ENCODE results near the gene ACAA1. TPM values are rescaled to one million over a fixed set of nuclear protein-coding genes. Genes with fewer than 3 reads are reported as not detected.
A peak's percentile ranks its signal among the peaks of the same experiment; 100 is the strongest.

Gene ACAA1
- total RNA-seq, 2 experiments from 2014 or later: 56.4 to 58.9 TPM

DNA sequence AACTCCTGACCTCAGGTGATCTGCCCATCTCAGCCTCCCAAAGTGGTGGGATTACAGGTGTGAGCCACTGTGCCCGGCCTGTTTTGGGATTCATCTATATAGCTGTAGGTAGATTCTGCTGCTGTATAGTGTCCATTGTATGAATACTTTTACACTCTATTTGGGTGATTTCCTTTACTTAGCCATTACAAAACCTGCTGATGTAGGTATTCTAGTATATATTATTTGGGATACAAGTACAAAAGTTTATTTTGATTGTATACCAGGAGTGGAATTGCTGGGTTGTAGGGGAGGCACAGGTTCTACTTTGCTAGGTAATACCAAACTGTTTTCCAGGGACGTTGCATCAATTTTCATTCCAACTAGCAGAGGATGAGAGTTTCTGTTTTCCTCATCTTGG lies 18.9 kb upstream of the ACAA1 start:
- no peak for DNase-seq
- no peak overlapping the region for H3K4me3 Mint-ChIP-seq
- no peak overlapping the region for H3K27ac ChIP-seq (ENCODE audit: low read depth in 1 of 2, low read length in 2 of 2)
- TF ChIP-seq, protein P1, sequence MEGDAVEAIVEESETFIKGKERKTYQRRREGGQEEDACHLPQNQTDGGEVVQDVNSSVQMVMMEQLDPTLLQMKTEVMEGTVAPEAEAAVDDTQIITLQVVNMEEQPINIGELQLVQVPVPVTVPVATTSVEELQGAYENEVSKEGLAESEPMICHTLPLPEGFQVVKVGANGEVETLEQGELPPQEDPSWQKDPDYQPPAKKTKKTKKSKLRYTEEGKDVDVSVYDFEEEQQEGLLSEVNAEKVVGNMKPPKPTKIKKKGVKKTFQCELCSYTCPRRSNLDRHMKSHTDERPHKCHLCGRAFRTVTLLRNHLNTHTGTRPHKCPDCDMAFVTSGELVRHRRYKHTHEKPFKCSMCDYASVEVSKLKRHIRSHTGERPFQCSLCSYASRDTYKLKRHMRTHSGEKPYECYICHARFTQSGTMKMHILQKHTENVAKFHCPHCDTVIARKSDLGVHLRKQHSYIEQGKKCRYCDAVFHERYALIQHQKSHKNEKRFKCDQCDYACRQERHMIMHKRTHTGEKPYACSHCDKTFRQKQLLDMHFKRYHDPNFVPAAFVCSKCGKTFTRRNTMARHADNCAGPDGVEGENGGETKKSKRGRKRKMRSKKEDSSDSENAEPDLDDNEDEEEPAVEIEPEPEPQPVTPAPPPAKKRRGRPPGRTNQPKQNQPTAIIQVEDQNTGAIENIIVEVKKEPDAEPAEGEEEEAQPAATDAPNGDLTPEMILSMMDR (IDR thresholded peaks at IDR 0.05): no peak
- H3K9me3 Mint-ChIP-seq: no peaks in the 10 kb centered on the region
- no peaks in the 10 kb centered on the region for H3K27me3 ChIP-seq (ENCODE audit: control insufficient read depth in 1 of 2, insufficient read depth in 2 of 2, low read length in 2 of 2)
- H3K4me3 ChIP-seq (ENCODE audit: low read length): no peak overlapping the region
- H3K27ac Mint-ChIP-seq: no peak overlapping the region
- H3K27me3 Mint-ChIP-seq: no peaks in the 10 kb centered on the region
- no peaks in the 10 kb centered on the region for H3K36me3 Mint-ChIP-seq (ENCODE audit: low read depth)
- intact Hi-C loops (cut with DNase I, micrococcal nuclease): no loop called here
- H3K4me1 Mint-ChIP-seq (ENCODE audit: low read depth): peaks cover 13% of the 10 kb centered on the region
- peaks cover 17% of the 10 kb centered on the region for H3K4me1 ChIP-seq (ENCODE audit: insufficient read depth, low read length)
- H3K9me3 ChIP-seq (ENCODE audit: control insufficient read depth in 1 of 2, insufficient read depth in 1 of 2, low read length in 2 of 2): no peaks in the 10 kb centered on the region
- CTCF ChIA-PET: no interaction called here
- no peak for ATAC-seq (ENCODE audit: poor library complexity)
- no peaks in the 10 kb centered on the region for H3K36me3 ChIP-seq (ENCODE audit: insufficient read depth, low read length)
- POLR2A ChIA-PET: interaction anchor here (1.4 kb wide), 1 partner anchor 9 kb away, joined by 4 read pairs; the partner anchor contains the start of gene OXSR1

DNA sequence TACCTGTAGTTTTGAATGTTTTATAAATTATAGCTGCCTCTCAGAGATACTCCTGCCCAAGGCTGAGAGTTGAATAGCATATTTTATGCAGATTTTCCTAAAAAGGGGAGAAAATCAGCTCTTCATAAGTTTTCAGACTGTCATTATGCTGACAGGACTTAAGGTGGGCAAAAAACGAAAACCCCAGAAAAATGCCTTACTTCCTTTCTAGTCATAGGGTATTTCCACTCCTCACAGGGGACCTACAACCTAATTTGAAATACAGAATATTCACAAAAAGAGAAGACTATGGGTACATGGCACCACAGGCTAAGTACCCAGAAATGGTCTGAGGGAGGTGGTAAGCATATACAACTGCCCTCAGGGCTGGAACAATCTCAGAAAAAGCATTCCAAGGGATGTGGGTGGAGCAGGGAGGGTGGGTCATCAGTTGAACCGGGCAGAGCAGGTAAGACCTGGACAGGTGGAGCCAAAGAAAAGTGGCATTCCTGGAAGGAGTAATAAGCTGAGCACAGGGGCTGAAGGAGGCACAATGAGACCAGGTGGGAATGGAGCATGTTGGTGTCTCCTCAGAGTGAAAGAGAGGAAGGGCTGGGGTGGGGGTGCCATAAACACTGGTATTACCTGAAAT lies 17.8 kb upstream of the ACAA1 start:
- Histone ChIP-seq H3K36me3 (ENCODE audit: insufficient read depth, low read length) (no peaks in the 10 kb centered on the region), H3K4me3 (ENCODE audit: low read length) (no peak overlapping the region), H3K27ac (ENCODE audit: low read depth in 1 of 2, low read length in 2 of 2) (no peak overlapping the region), H3K27me3 (ENCODE audit: control insufficient read depth in 1 of 2, insufficient read depth in 2 of 2, low read length in 2 of 2) (no peaks in the 10 kb centered on the region), H3K9me3 (ENCODE audit: control insufficient read depth in 1 of 2, insufficient read depth in 1 of 2, low read length in 2 of 2) (no peaks in the 10 kb centered on the region), H3K4me1 (ENCODE audit: insufficient read depth, low read length) (peaks cover 17% of the 10 kb centered on the region)
- Mint-ChIP-seq H3K9me3 (no peaks in the 10 kb centered on the region), H3K4me3 (no peak overlapping the region), H3K27me3 (no peaks in the 10 kb centered on the region), H3K27ac (no peak overlapping the region), H3K4me1 (ENCODE audit: low read depth) (peaks cover 18% of the 10 kb centered on the region), H3K36me3 (ENCODE audit: low read depth) (no peaks in the 10 kb centered on the region)
- ChIA-PET POLR2A (interaction anchor here (2.2 kb wide), 1 partner anchor 10 kb away, joined by 17 read pairs; the partner anchor contains the start of gene OXSR1), CTCF (interaction anchor here (2.1 kb wide), 1 partner anchor 9 kb away, joined by 7 read pairs; no protein-coding TSS in a partner anchor)
- ATAC-seq (ENCODE audit: poor library complexity) (no peak), DNase-seq (no peak)
- intact Hi-C loops (cut with DNase I, micrococcal nuclease): no loop called here
- TF ChIP-seq, protein P1 (IDR thresholded peaks at IDR 0.05): no peak

DNA sequence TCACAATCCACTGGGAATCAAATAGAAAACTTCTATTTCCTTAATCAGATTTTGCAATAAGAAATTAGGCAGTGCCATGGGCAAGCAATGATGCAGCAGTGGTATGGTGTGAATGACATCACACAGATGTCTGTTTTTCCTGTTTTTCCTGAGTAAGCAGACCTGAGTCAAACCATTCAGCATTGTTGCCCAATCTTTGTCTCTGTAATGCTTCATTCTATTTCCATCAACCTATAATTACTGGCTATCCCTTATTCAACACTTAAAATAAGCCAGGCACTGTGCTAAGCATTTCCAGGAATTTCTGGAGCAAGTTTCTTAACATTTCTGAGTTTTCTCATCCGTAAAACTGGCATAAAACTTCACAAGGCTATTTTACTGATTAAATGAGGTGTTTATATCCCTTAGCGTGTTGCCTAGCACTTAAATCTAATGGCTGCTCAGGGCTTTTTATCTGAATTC lies 17.1 kb upstream of the ACAA1 start:
- Histone ChIP-seq H3K36me3 (ENCODE audit: insufficient read depth, low read length) (no peaks in the 10 kb centered on the region), H3K9me3 (ENCODE audit: control insufficient read depth in 1 of 2, insufficient read depth in 1 of 2, low read length in 2 of 2) (no peaks in the 10 kb centered on the region), H3K27me3 (ENCODE audit: control insufficient read depth in 1 of 2, insufficient read depth in 2 of 2, low read length in 2 of 2) (no peaks in the 10 kb centered on the region), H3K4me3 (ENCODE audit: low read length) (no peak overlapping the region), H3K27ac (ENCODE audit: low read depth in 1 of 2, low read length in 2 of 2) (no peak overlapping the region), H3K4me1 (ENCODE audit: insufficient read depth, low read length) (peaks cover 17% of the 10 kb centered on the region)
- H3K36me3 Mint-ChIP-seq (ENCODE audit: low read depth): no peaks in the 10 kb centered on the region
- no peaks in the 10 kb centered on the region for H3K27me3 Mint-ChIP-seq
- peaks cover 24% of the 10 kb centered on the region for H3K4me1 Mint-ChIP-seq (ENCODE audit: low read depth)
- no peak overlapping the region for H3K4me3 Mint-ChIP-seq
- POLR2A ChIA-PET: interaction anchor here (2.2 kb wide), 1 partner anchor 11 kb away, joined by 17 read pairs; the partner anchor contains the start of gene OXSR1
- TF ChIP-seq, protein P1 (IDR thresholded peaks at IDR 0.05): no peak
- CTCF ChIA-PET: interaction anchor here (2.1 kb wide), 1 partner anchor 10 kb away, joined by 7 read pairs; no protein-coding TSS in a partner anchor
- ATAC-seq (ENCODE audit: poor library complexity) (no peak), DNase-seq (peak in 2 of 14 experiments; percentile 51 to 64)
- intact Hi-C loops (cut with DNase I, micrococcal nuclease): no loop called here
- H3K27ac Mint-ChIP-seq: no peak overlapping the region
- no peaks in the 10 kb centered on the region for H3K9me3 Mint-ChIP-seq
